HL-60/S4 treated with phorbol 12-myristate 13-acetate at 8.2 ng/mL for 4 days and 3 days (cell line): ENCODE data around the gene PDGFB.

Experiments used
- in situ Hi-C: fragments of 300-500 bp; cut with MboI; formaldehyde crosslinking; loops from 2 replicates; pipeline ENCODE4 v1.15.0; 2022; ENCODE audit warnings: low sequenced_read_pairs

PDGFB gene

GRCh38 chr22:39255449-39256185, 10.8 kb upstream of the PDGFB start:
- in situ Hi-C loops = no loop called here

DNA sequence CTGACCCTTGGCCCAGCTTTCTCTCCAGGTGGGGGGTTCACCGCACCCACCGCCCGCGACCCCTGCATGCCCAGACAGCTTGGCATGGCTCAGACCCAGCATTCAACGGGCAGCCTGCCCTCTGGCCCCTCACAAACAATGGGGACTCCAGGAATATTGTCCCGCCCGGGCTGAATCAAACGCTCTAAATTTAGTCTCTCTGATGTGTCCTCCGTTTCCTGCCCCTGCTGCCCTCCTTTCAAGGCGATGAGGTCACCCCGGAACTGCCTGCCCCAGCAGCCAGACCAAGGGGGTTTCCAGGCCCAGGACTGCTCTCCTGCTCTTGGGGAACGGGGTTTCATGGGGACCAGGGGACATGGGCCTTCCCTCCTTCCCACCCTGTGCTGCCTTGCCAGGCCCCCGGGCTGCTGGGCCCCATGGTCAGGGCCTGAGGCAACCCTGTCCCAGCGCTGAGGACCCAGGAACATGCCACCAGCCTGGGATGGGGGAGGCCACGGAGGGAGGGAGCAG, 10.1 kb upstream of the PDGFB start:
- in situ Hi-C loops = no loop called here

DNA sequence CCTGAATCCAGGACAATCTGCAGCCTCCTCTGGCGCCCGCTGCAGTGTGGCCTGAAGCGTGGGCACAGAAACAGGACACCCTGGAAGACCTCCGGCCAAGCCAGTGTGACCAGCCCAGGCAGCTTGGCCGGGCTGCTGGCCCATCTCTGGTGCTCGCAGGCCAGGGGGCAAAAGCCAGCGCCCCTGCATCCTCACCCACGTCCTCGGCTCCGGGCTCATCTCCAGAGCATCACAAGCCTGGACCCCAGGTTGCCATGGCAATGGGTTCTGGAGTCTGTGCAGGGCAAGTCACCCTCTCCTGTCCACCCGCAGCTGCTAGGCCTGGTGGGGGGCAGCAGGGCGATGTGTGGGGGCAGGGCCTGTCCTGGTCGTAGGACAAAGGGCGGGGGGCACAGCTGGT, 9.3 kb upstream of the PDGFB start:
- in situ Hi-C loops = no loop called here

DNA sequence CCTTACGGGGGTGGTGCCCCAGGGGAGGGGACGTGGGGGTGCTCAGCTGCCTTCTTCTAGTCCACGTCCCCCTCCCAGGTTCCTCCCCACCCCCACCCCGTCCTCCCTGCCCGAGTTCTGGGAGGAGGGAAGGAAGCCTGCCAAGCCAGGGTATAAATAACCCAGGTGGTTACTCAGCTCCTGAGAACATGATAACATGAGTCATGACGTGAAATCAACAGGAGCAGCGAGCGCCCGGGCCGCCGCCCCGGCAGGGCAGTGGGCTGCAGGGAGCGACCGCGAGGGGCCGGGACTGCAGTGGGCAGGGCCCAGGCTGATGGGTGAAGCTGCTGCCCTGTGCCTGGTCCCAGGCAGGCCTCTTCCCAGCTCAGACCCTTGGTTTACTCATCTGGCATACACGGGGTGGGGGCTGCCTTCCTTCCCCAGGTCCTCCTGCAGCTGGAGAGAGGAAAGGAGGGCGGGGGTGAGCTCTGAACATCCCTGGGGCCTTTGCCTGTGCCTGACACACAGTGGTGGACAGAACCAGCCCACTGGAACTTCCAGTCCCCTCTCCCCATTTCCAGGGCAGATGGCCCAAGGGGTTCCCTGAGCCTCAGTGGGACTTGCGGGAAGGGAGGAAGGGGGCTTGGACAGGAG, 8.8 kb upstream of the PDGFB start:
- in situ Hi-C loops = no loop called here

GRCh38 chr22:39252461-39253434, 8.0 kb upstream of the PDGFB start:
- in situ Hi-C loops = no loop called here

GRCh38 chr22:39251762-39252460, 7.1 kb upstream of the PDGFB start:
- in situ Hi-C loops = no loop called here

DNA sequence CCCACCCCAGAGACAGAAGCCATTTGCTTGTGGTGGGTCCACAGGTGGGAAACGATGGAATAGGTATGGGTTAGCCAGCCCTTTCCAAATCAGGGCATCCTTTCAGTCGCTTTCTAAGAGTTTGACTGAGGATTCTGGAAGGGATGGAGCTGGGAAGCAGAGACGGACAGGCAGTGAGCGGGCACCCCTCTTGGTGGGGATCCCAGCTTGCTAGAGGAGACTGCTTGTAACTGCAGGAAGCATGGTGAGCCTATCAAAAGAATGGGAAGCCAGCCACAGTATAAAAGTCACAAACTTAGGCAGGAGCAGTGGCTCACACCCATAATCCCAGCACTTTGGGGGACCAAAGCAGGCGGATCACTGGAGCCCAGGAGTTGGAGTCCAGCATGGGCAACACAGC, 6.1 kb upstream of the PDGFB start:
- in situ Hi-C loops = no loop called here

GRCh38 chr22:39250131-39250530, 5.3 kb upstream of the PDGFB start:
- in situ Hi-C loops = no loop called here

DNA sequence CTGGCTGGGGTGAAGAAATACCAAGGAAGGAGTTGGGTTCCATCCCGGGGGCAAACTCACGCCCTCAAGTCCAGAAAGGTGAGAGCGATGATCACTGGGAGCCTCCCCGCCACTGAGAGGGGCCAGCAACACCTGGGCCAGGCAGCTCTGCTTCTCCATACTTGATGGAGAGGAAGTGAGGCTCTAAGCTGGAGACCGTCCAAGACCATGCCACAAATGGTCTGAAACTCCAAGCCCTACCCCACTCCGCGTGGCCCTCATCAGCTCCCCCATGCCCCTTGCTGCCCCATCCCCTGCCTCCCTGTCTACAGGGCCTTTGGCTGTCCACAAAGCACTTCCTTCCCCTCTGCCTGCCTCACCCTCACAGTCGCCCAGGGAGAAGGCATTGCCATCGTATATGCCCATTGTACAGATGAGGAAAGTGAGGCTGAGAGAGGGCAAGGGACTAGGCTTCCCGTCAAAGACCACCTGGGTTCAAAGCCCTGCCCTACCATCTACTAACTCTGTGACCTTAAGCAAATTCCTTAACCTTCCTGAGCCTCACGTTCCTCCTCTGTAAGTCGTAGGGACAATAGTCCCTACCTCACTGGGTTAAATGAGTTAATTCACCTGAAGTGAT, 4.4 kb upstream of the PDGFB start:
- in situ Hi-C loops = no loop called here

GRCh38 chr22:39248254-39248653, 3.5 kb upstream of the PDGFB start:
- in situ Hi-C loops = no loop called here

- in situ Hi-C loops = no loop called here
Observed at GRCh38 chr22:39247361-39247760, 2.6 kb upstream of the PDGFB start.

DNA sequence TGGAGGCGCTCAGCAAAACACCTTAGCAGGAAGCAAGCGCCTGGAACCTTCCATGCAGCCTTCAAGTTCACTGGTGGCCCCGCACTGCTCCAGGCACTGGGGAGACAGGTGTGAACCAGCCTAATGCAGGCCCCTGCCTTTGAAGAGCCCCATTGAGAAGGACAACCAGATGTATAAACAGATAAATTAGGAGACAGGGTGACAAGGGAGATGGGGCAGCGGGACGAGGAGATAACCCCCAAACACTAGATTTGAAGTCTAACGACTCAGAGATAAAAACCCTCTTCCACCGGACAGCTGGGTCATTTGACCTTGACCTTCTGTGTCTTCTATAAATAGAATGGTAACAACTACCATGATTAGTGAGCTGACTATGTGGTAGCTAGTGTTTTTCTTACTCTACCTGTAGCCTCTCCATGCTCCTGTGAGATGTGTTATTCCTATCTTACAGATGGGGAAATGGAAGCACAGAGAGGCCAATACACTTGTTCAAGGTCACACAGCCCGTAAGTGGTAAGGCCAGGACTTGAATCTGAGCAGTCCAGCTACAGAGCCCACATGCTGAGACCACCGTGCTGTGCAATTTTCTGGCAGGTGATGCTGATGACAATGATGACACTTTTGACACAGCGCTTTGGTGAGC, 2.0 kb upstream of the PDGFB start:
- in situ Hi-C loops = no loop called here

DNA sequence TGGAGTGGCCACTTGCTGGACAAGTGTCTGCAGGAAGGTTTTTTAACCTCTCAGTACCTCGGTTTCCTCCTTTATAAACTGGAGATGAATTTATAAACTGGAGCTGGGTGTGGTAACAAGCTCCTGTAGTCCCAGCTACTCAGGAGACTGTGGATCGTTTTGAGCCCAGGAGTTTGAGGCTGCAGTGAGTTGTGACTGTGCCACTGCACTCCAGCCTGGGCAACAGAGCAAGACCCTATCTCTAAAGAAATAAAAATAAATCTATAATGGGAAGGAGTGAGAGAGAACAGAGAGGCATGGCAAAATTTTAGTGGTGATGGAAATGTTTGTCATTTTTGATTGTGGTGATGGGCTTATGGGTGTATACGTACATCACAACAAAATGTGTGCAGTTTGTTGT, 1.4 kb upstream of the PDGFB start:
- in situ Hi-C loops = no loop called here

GRCh38 chr22:39245130-39246039, 603 bp upstream of the PDGFB start:
- in situ Hi-C loops = no loop called here

DNA sequence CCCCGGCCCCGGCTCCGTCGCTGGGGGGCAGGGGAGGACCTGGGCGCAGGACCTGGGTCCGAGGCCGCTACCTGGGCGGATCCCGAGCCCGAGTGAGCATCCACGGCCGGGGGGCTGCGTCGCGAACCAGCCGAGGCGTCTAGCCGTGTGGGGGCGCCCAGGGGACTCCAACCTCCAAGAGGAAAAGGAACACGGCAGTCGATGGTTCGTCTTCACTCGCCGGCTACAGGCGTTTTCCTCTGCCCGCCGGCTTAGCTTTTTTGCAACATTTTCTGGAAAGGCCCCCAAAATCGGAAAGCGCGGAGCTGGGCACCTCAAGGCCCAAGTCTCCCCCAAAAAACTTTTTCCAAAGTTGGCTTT, 666 bp downstream of the PDGFB start:
- in situ Hi-C loops = no loop called here

DNA sequence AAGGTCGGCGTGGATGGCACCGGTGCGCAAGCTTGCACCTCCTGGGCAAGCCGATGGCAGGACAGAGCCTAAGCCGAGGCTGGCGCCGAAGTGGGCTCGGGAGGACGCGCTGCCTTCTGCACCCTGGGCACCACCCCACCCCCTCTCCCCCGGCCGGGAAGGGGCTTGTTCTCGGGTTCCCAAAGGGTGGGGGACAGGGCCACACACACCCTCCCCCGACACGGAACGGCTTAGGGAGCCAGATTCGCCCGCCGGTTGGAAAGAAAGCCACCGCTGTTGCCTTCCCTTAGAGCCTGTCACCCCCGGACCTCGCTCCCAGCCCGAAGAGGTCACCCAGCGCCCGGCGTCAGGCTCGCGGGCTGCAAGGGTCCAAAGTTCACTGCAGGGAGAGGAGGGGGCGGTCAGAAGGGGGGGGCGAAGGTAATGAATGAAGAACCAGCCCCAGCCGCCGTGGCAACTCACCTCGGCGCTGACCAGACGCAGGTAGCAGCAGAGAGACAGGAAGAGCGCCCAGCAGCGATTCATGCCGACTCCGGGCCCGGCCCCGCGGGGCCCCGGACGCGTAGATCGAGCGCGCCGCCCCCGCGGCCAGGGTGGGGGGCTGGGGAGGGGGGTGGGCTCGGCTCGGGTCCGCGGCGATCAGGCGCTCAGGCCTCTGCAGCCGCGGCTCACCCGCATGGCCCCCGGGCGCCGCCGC, 1.2 kb downstream of the PDGFB start:
- in situ Hi-C loops = no loop called here

DNA sequence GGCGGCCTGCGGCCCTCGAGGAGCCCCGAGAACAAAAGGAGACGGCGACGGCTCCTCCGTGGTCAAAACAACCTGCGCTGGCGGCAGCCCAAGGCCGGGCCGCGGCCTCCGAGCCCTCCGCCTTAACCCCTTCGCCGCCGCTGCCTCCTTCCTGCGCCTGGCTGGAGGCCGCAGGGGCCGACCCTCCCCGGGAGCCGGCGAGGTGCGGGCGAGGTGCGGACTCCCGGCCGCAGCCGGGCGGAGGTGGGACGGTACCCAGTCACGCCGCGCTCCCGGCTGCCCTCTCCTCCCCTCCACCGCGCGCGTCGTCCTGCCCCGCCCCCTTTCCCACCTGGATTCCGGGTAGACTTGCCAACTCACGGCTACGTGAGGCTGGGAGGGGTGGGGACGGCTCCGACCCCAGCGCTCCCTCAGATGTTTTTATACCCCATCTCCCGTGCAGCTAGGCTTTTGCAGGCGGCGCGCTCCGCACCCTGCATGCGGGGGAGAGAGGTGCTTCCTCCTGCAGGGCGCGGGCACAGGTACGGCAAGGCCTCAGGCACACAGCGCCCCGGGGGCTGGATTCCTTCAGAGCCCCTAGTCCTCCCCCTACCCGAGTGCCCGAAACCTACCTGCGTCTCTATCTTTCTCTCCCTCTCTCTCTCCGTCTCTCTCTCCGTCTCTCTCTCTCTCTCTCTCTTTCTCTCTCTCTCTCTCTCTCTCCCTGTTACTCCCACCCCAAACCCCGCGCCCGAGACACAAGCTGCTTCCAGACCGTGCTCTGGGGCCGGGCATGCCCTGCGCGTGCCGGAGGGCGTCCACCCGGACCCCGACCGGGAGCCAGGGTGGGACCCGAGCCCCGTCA, 2.0 kb downstream of the PDGFB start:
- in situ Hi-C loops = no loop called here
